Muscle of arm (tissue), 12 donors: ENCODE measurements around the gene PAK4. TPM values are rescaled to one million over a fixed set of nuclear protein-coding genes. Genes with fewer than 3 reads are reported as not detected.
"Not testable (repeated sequence)": the region's sequence is repeated elsewhere in the genome, so short reads cannot be mapped to it uniquely, and the experiment has no call there.

ENCODE experiments used
- DNase-seq: peaks from one replicate; pipeline ENCODE4 v3.0.0-alpha.2; 2013
- polyA plus RNA-seq, 12 donors: library from polyadenylated mRNA; unstranded; fragments of 120-200 nt; gene quantifications; one replicate each; pipeline ENCODE4 v1.2.1, GENCODE V29; 2013; ENCODE audit not compliant: insufficient read length in 12 of 12

PAK4 gene
- polyA plus RNA-seq, 12 donors, result 11.9 to 33.1 (median 16.0) TPM; not detected in 1

GRCh38 chr19:39098365-39099269, 27.0 kb upstream of the PAK4 start:
- no peak for DNase-seq

- DNase-seq, result no peak
Observed at GRCh38 chr19:39099341-39099740, 26.2 kb upstream of the PAK4 start.

- no peak for DNase-seq
Observed at GRCh38 chr19:39100500-39101166, 25.0 kb upstream of the PAK4 start.

DNA sequence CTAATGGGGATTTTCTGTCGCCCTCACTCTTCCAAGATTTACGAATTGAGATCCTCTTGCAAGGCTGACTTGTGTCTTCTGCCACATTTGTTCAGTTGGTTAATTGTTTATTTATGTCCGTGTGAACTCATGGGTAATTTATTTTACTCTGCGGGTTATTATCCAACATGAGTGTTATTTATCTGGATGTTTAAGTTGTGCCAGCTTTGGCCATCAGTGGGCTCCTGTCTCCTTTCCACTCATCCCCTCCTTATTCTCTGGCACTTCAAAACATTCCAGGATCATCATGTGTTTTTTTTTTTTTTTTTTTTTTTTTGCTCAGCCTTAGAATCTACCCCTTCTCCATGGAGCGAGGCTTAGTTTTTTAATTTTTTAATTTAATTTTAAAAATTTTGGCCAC, 22.4 kb upstream of the PAK4 start:
- no peak for DNase-seq

DNA sequence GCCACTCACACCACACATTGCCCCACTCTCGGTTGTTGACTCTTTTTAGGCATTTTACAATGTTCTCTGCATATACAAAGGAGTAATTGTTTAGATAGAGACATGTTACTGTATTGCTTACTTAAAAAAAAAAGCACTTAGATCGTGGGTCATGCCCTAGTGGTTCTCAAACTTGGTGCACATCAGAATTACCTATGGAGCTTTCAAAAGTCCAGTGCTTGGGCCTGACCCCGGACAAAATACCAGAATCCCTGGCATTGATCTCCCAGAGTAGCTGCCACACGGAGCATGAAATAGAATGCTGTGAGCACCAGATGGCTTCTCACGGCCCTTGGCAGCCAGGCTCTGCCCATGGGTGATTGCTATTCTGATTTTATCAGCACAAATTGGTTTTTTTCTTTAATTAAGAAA, 21.4 kb upstream of the PAK4 start:
- no peak for DNase-seq

GRCh38 chr19:39106194-39106593, 19.4 kb upstream of the PAK4 start:
- DNase-seq, result no peak

- no peak for DNase-seq
Observed at GRCh38 chr19:39109641-39110040, 15.9 kb upstream of the PAK4 start.

DNA sequence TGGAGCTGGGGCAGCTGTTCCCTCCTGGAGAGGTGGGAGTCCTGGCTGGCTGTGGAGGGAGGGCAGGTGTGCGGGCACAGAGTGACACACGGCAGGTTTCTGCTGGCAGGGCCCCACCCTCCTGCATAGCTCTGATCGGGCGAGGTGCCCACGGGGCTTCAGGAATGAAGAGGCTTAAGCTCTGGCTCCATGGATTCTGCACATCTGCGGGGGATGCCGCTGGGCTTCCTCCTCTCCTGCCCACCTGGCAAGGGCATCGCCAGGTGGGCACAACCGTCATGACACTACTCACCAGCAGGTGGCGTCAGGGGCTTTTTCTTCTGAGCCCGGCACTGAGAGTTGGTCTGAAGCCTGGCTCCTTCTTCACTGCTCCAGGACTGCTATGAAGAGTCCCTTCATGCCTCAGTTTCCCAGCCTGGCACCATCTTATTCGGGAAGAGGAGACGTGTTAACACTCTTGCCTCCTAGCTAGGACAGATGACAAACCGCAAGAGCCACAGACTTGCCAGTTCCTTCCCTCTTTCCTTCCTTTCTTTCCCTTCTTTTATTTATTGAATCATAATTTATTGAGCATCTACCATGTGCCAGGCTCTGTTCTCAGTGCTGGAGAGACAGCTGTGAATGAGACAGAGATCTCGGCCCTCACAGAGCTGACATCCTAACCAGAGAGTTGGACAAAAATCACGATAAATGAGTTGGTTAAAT, 15.2 kb upstream of the PAK4 start:
- DNase-seq, result peak; percentile 31

DNA sequence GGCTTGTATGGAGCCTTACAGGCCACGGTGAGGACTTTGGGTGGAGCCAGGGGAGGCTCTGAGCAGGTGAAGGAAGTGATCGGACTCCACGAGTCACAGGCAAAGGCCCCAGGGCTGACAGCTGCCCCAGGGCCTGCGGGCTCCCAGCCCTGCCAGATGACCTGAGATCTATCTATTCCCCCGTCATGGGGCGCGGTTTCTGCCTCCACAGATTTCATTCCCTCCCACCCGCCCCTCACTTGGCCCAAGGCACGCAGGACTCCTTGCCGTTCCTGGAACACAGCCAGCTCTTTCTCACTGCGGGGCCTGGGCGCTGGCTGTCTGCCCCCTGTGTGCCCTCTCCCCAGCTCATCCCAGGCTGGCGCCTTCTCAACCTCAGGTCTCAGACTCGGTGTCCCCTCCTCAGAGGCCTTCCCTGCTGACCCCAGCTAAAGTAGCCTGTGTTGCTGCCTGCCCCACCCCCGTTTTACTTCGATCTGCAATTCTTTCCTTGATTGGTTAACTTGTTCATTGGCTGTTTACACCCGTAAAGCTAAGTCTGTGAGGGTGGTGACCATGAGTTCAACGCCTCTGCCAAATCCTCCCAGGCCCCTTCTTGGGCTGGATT, 13.9 kb upstream of the PAK4 start:
- DNase-seq, result no peak

- no peak for DNase-seq
Observed at GRCh38 chr19:39112338-39112890, 13.2 kb upstream of the PAK4 start.

- no peak for DNase-seq
Observed at GRCh38 chr19:39113199-39113598, 12.4 kb upstream of the PAK4 start.

GRCh38 chr19:39115105-39115847, 10.3 kb upstream of the PAK4 start:
- DNase-seq, result no peak

DNA sequence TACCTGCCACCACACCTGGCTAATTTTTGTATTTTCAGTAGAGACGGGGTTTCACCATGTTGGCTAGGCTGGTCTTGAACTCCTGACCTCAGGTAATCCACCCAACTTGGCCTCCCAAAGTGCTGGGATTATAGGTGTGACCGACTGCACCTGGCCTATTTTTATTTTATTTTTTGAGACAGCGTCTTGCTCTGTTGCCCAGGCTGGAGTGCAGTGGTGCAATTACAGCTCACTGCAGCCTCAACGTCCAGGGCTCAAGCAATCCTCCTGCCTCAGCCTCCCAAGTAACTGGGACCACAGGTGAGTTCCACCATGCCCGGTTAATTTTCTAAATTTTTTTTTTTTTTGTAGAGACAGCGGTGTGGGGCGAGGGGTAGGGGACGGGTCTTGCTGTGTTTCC, 8.6 kb upstream of the PAK4 start:
- not testable (repeated sequence) for DNase-seq

DNA sequence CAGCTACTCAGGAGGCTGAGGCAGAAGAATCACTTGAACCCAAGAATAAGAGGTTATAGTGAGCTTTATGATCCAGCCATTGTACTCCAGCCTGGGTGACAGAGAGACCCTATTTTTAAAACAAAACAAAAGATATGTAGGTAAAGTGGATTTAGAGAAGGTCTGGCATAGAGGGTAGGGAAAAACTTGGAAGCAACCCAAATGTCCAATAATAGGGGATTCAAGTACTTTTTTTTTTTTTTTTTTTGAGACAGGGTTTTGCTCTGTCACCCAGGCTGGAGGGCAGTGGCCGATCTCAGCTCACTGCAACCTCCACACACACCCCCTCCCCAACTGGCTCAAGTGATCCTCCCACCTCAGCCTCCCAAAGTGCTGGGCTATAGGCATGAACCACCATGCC, 5.8 kb upstream of the PAK4 start:
- DNase-seq, result no peak

GRCh38 chr19:39122934-39123731, 2.5 kb upstream of the PAK4 start:
- DNase-seq, result no peak

DNA sequence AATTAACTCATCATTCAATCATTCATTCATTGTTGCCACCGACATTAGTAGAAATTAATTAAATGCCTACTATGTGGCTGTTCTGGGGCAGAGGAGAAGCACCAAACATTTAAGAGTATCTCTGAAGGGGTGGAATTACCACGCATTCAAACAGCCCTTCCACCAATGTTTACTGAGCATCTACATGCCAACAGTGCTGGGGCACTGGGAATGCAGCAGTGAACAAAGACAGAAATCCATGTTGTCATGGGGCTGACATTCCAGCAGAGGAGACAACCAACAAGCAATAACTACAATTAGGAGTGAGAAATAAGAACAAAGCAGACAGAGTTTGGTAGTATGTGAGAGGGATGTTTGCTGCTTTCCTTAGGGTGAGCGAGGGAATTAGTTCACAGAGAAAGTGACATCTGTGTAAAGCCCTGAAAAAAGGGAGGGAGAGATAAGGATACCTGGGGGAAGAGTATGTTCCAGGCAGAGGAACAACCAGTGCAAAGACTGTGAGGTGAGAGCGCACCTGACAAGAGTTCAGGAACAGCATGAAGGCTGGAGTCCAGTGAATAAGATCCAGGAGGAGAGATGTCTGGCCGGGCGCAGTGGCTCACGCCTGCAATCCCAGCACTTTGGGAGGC, 1.3 kb upstream of the PAK4 start:
- no peak for DNase-seq

GRCh38 chr19:39125199-39125553, 410 bp upstream of the PAK4 start:
- no peak for DNase-seq

GRCh38 chr19:39126312-39127187, 964 bp downstream of the PAK4 start:
- DNase-seq, result no peak
